ENCODE data around the gene PANK1.

DNA sequence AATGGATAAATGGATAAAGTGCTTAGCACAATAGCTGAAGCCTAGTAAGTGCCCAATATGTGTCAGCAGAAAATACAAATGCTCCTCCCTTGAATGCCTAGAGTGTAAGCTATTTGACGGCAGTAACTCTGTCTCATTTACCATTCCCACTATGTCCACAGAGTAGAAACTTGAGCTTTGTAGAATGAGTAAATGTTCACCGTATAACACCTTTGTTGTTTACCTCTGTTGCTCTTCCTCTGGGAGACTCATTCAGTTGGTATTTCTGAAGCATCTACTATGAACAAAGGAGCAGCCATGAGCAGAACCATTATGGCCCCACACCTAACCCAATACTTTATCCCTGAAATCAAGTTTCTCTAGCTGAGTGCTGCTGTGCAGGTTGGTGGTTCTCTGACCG, 101.2 kb downstream of the PANK1 start:
- TF ChIP-seq, protein P1, sequence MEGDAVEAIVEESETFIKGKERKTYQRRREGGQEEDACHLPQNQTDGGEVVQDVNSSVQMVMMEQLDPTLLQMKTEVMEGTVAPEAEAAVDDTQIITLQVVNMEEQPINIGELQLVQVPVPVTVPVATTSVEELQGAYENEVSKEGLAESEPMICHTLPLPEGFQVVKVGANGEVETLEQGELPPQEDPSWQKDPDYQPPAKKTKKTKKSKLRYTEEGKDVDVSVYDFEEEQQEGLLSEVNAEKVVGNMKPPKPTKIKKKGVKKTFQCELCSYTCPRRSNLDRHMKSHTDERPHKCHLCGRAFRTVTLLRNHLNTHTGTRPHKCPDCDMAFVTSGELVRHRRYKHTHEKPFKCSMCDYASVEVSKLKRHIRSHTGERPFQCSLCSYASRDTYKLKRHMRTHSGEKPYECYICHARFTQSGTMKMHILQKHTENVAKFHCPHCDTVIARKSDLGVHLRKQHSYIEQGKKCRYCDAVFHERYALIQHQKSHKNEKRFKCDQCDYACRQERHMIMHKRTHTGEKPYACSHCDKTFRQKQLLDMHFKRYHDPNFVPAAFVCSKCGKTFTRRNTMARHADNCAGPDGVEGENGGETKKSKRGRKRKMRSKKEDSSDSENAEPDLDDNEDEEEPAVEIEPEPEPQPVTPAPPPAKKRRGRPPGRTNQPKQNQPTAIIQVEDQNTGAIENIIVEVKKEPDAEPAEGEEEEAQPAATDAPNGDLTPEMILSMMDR (IDR thresholded peaks at IDR 0.05): no peak
- no peak for TF ChIP-seq POLR2A (IDR thresholded peaks at IDR 0.05)

Data from testis (tissue), 2 donors.